Trophoblast cell (in vitro differentiated cells and primary cell): ENCODE results near the gene UPP2.
A peak's percentile ranks its signal among the peaks of the same experiment; 100 is the strongest.

Experiments
- DNase-seq, 2 donors: peaks; one replicate each; pipeline ENCODE4 v3.0.0-alpha.2; 2016
- H2AFZ ChIP-seq: 2 replicates; pipeline ENCODE4 v1.6.1; 2013; ENCODE audit warnings: low read length, moderate library complexity, mild to moderate bottlenecking; ENCODE audit not compliant: insufficient read depth, poor library complexity
- H2AK5ac ChIP-seq: 2 replicates; pipeline ENCODE4 v1.6.1; 2013; ENCODE audit warnings: mild to moderate bottlenecking, low read length
- H2BK120ac ChIP-seq: 2 replicates; pipeline ENCODE4 v1.6.1; 2013; ENCODE audit warnings: low read length, mild to moderate bottlenecking, moderate library complexity; ENCODE audit not compliant: insufficient read depth, poor library complexity
- H2BK12ac ChIP-seq: 2 replicates; pipeline ENCODE4 v1.6.1; 2013; ENCODE audit warnings: mild to moderate bottlenecking, low read length, moderate library complexity
- H2BK5ac ChIP-seq: 2 replicates; pipeline ENCODE4 v1.6.1; 2013; ENCODE audit warnings: low read length, low read depth, moderate library complexity, mild to moderate bottlenecking; ENCODE audit not compliant: poor library complexity
- H3K14ac ChIP-seq: 2 replicates; pipeline ENCODE4 v1.6.1; 2013; ENCODE audit warnings: mild to moderate bottlenecking, low read length
- H3K18ac ChIP-seq: 2 replicates; pipeline ENCODE4 v1.6.1; 2013; ENCODE audit warnings: mild to moderate bottlenecking, low read length
- H3K23ac ChIP-seq: 2 replicates; pipeline ENCODE4 v1.6.1; 2013; ENCODE audit warnings: low read length
- H3K27ac ChIP-seq: 2 replicates; pipeline ENCODE4 v1.5.1; 2013; ENCODE audit warnings: low read depth, mild to moderate bottlenecking, inconsistent platforms, low read length, moderate library complexity
- H3K27me3 ChIP-seq: 2 replicates; pipeline ENCODE4 v1.6.1; 2013; ENCODE audit warnings: inconsistent platforms, mild to moderate bottlenecking, low read length, moderate library complexity; ENCODE audit not compliant: insufficient read depth
- H3K36me3 ChIP-seq, 2 experiments: 1 replicate in 1 of 2; 2 replicates in 1 of 2; pipeline ENCODE4 v1.6.1; 2013; ENCODE audit warnings: low read length in 2 of 2, mild to moderate bottlenecking in 2 of 2, moderate library complexity in 1 of 2; ENCODE audit not compliant: insufficient read depth in 2 of 2, control insufficient read depth in 1 of 2
- H3K4ac ChIP-seq: 2 replicates; pipeline ENCODE4 v1.6.1; 2013; ENCODE audit warnings: low read depth, mild to moderate bottlenecking, low read length, moderate library complexity
- H3K4me1 ChIP-seq, 2 experiments: 1 replicate in 1 of 2; 2 replicates in 1 of 2; pipeline ENCODE4 v1.6.1; 2013; ENCODE audit warnings: low read length in 2 of 2, mild to moderate bottlenecking in 2 of 2, moderate library complexity in 1 of 2; ENCODE audit not compliant: insufficient read depth in 2 of 2, control insufficient read depth in 1 of 2
- H3K4me2 ChIP-seq: 2 replicates; pipeline ENCODE4 v1.6.1; 2013; ENCODE audit warnings: inconsistent platforms, mild to moderate bottlenecking, low read length, moderate library complexity
- H3K4me3 ChIP-seq: 2 replicates; pipeline ENCODE4 v1.5.1; 2013; ENCODE audit warnings: mild to moderate bottlenecking, low read depth, low read length, inconsistent platforms
- H3K79me1 ChIP-seq: one replicate; pipeline ENCODE4 v1.6.1; 2013; ENCODE audit warnings: low read length
- H3K79me2 ChIP-seq: 2 replicates; pipeline ENCODE4 v1.6.1; 2013; ENCODE audit warnings: low read length, mild to moderate bottlenecking; ENCODE audit not compliant: control insufficient read depth, insufficient read depth, poor library complexity
- H3K9ac ChIP-seq: 2 replicates; pipeline ENCODE4 v1.6.1; 2013; ENCODE audit warnings: mild to moderate bottlenecking, low read length
- H3K9me3 ChIP-seq: 2 replicates; pipeline ENCODE4 v1.6.1; 2013; ENCODE audit warnings: low read depth, mild to moderate bottlenecking, control low read depth, inconsistent platforms, low read length; ENCODE audit not compliant: insufficient read depth
- H4K12ac ChIP-seq: 2 replicates; pipeline ENCODE4 v1.6.1; 2013; ENCODE audit warnings: low read depth, mild to moderate bottlenecking, low read length, moderate library complexity
- H4K8ac ChIP-seq: 2 replicates; pipeline ENCODE4 v1.6.1; 2013; ENCODE audit warnings: low read depth, mild to moderate bottlenecking, low read length, moderate library complexity
- H4K91ac ChIP-seq: one replicate; pipeline ENCODE4 v1.6.1; 2013; ENCODE audit warnings: low read depth, mild to moderate bottlenecking, low read length, moderate library complexity
- whole genome bisulfite sequencing: extraction: QIAGEN DNeasy Blood & Tissue Kit; methylation state at CpG from one replicate; pipeline ENCODE4 v1.1.7; 2013; ENCODE audit warnings: missing lambda C conversion rate; ENCODE audit not compliant: insufficient read length, insufficient coverage; ENCODE audit errors: extremely low coverage; 5-methylcytosine and 5-hydroxymethylcytosine counted together

The UPP2 gene

DNA sequence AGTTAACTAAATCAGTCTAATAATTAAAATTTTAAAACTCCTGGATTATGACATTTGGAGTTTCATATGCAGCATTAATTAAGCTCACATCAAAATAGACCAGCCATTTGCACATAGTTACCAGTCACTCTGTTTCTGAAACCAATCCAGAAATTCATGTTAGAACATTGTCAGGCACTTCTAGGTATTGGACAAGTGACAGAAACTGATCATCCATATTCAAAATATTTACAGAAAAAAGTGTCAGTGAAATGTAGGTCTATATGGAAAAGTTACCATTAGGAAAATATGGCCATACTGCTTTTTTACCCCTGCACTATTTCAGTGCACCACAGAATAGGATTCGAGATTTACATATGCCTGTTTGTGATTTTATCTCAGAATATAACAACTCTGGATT, 33.4 kb downstream of the UPP2 start:
- Histone ChIP-seq H3K36me3 (no peaks in the 10 kb centered on the region), H3K4me1 (no peaks in the 10 kb centered on the region), H3K4ac (no peak overlapping the region), H3K18ac (no peak overlapping the region), H3K4me2 (no peak overlapping the region), H2BK12ac (no peak overlapping the region), H2BK5ac (no peak overlapping the region), H2BK120ac (no peak overlapping the region), H3K27me3 (no peaks in the 10 kb centered on the region), H2AFZ (no peak overlapping the region), H2AK5ac (no peak overlapping the region), H3K9ac (no peak overlapping the region), H3K27ac (no peak overlapping the region), H3K79me2 (no peaks in the 10 kb centered on the region), H3K79me1 (no peaks in the 10 kb centered on the region), H4K8ac (no peak overlapping the region), H3K9me3 (no peaks in the 10 kb centered on the region), H3K23ac (no peak overlapping the region), H3K14ac (no peak overlapping the region), H4K91ac (no peak overlapping the region), H4K12ac (no peak overlapping the region), H3K4me3 (no peak overlapping the region)
- DNase-seq = no peak
- no CpG with 5 or more reads among the region's 1 CpG for WGBS

DNA sequence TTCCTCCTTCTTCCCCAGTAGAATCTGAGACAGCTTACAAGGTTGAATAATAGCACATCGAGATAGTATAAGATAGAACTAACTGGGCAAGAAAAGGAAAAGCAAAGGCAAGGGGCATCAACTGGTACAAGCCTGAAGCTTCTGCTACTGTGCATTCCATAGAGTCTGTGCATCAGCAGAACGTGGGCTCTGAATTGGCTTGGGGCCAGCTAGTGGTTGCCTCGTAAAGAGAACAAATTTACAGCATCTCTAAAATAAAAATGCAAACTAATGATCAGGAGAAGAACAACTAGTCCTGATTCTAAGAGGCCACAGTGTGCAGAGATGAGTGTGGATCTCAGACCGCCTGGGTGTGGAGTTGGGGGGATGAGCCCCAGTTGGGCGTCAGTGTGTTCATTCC, 36.6 kb downstream of the UPP2 start:
- Histone ChIP-seq H3K14ac (no peak overlapping the region), H4K8ac (no peak overlapping the region)
- no CpG with 5 or more reads among the region's 5 CpGs for WGBS

DNA sequence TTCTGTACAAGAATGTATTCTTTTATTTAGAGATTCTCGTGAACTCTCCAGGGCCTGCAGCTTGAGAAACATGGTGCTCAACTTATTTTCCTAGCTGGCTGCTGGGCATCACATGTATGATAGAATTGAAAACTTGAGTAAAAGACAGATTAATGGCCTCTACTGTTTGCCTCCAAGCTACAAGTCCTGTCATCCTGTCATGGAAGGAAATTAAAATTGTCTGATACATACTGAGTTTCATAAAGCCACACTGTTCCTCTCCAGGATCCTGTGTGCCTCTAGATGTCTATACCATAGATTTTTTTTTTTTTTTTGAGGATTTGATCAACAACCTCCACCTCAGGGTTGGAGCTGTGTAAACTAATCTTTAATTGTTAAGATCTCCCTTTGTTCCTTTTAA, 38.5 kb downstream of the UPP2 start:
- Histone ChIP-seq H2AK5ac (no peak overlapping the region), H3K9me3 (no peaks in the 10 kb centered on the region), H4K12ac (no peak overlapping the region), H3K4ac (no peak overlapping the region), H3K27me3 (no peaks in the 10 kb centered on the region), H2BK120ac (no peak overlapping the region), H3K14ac (no peak overlapping the region), H3K4me1 (no peaks in the 10 kb centered on the region), H3K79me2 (no peaks in the 10 kb centered on the region), H3K4me2 (no peak overlapping the region), H3K36me3 (no peaks in the 10 kb centered on the region), H2AFZ (no peak overlapping the region), H3K27ac (no peak overlapping the region), H3K9ac (no peak overlapping the region), H2BK12ac (no peak overlapping the region), H3K23ac (no peak overlapping the region), H3K79me1 (no peaks in the 10 kb centered on the region), H2BK5ac (no peak overlapping the region), H3K4me3 (no peak overlapping the region), H3K18ac (no peak overlapping the region), H4K91ac (no peak overlapping the region), H4K8ac (no peak overlapping the region)
- WGBS = no CpG with 5 or more reads among the region's 1 CpG
- DNase-seq = no peak

More for the DNA sequence above, 36.6 kb downstream of the UPP2 start:
- Histone ChIP-seq H4K91ac (no peak overlapping the region), H3K4ac (no peak overlapping the region), H3K18ac (no peak overlapping the region), H2BK120ac (no peak overlapping the region), H3K27me3 (no peaks in the 10 kb centered on the region), H3K27ac (no peak overlapping the region), H2BK12ac (no peak overlapping the region), H3K4me2 (no peak overlapping the region), H3K79me2 (no peaks in the 10 kb centered on the region), H3K9ac (no peak overlapping the region), H4K12ac (no peak overlapping the region), H3K9me3 (no peaks in the 10 kb centered on the region), H3K79me1 (no peaks in the 10 kb centered on the region), H3K4me1 (no peaks in the 10 kb centered on the region), H3K4me3 (no peak overlapping the region), H3K23ac (no peak overlapping the region), H2AFZ (no peak overlapping the region), H2BK5ac (no peak overlapping the region), H3K36me3 (no peaks in the 10 kb centered on the region), H2AK5ac (no peak overlapping the region)
- peak in 1 of 2 donors; percentile 35 for DNase-seq

- Histone ChIP-seq H3K27me3 (no peaks in the 10 kb centered on the region), H4K8ac (no peak overlapping the region), H3K23ac (no peak overlapping the region), H3K27ac (no peak overlapping the region), H3K4me2 (no peak overlapping the region), H2BK5ac (no peak overlapping the region), H4K91ac (no peak overlapping the region), H4K12ac (no peak overlapping the region), H2AFZ (no peak overlapping the region), H3K36me3 (no peaks in the 10 kb centered on the region), H3K18ac (no peak overlapping the region), H2BK12ac (no peak overlapping the region), H3K79me2 (no peaks in the 10 kb centered on the region), H3K9me3 (no peaks in the 10 kb centered on the region), H3K4ac (no peak overlapping the region), H2AK5ac (no peak overlapping the region), H3K4me1 (no peaks in the 10 kb centered on the region), H3K9ac (no peak overlapping the region), H3K14ac (no peak overlapping the region), H3K79me1 (no peaks in the 10 kb centered on the region), H2BK120ac (no peak overlapping the region), H3K4me3 (no peak overlapping the region)
- WGBS = no CpG with 5 or more reads among the region's 3 CpGs
- DNase-seq = peak; percentile 34 to 45
Observed at GRCh38 chr2:158142165-158142564, 40.5 kb downstream of the UPP2 start.
